ENCODE measurements around the gene CCL18.

GRCh38 chr17:36030956-36031355 lies 33.1 kb upstream of the CCL18 start:
- TF ChIP-seq CTCF (IDR thresholded peaks at IDR 0.05; ENCODE audit: extremely low read depth in 1 of 2, insufficient read depth in 1 of 2, low read depth in 1 of 2, low read length in 2 of 2) (no peak), EZH2 (IDR thresholded peaks at IDR 0.05; ENCODE audit: borderline replicate concordance, low read depth, low read length, severe bottlenecking) (no peak), POLR2A (IDR thresholded peaks at IDR 0.05; ENCODE audit: low read depth, low read length) (no peak)
